Smooth muscle cell (in vitro differentiated cells): ENCODE data around the gene HSD11B2. TPM values are rescaled to one million over a fixed set of nuclear protein-coding genes. Genes with fewer than 3 reads are reported as not detected.
A peak's percentile ranks its signal among the peaks of the same experiment; 100 is the strongest.

Source experiments
- DNase-seq: peaks from one replicate; lab custom pipeline; 2025; ENCODE audit not compliant: unreplicated experiment; lab: John Stamatoyannopoulos, UW
- H2AFZ ChIP-seq: fragments of 200-600 bp; sonication (generic); 2 replicates; pipeline ENCODE4 v1.6.0; 2016; ENCODE audit warnings: antibody characterized with exemption, low read depth, mild to moderate bottlenecking
- H3F3A ChIP-seq: fragments of 200-600 bp; sonication (generic); 2 replicates; pipeline ENCODE4 v1.6.0; 2017; ENCODE audit warnings: antibody characterized with exemption, low read depth
- H3K27ac ChIP-seq: fragments of 200-600 bp; sonication (generic); 2 replicates; pipeline ENCODE4 v1.5.1; 2016; ENCODE audit warnings: low read depth, mild to moderate bottlenecking
- H3K27me3 ChIP-seq: fragments of 200-600 bp; sonication (generic); 2 replicates; pipeline ENCODE4 v1.6.1; 2016; ENCODE audit warnings: low read depth, mild to moderate bottlenecking
- H3K36me3 ChIP-seq: fragments of 200-600 bp; sonication (generic); 2 replicates; pipeline ENCODE4 v1.5.1; 2016; ENCODE audit warnings: low read depth
- H3K4me1 ChIP-seq: fragments of 200-600 bp; sonication (generic); 2 replicates; pipeline ENCODE4 v1.5.1; 2016; ENCODE audit warnings: low read depth
- H3K4me2 ChIP-seq: fragments of 200-600 bp; sonication (generic); 2 replicates; pipeline ENCODE4 v1.6.0; 2016; ENCODE audit warnings: mild to moderate bottlenecking
- H3K4me3 ChIP-seq: fragments of 200-600 bp; sonication (generic); 2 replicates; pipeline ENCODE4 v1.5.1; 2016; ENCODE audit warnings: mild to moderate bottlenecking
- H3K79me2 ChIP-seq: fragments of 200-600 bp; sonication (generic); 2 replicates; pipeline ENCODE4 v1.6.0; 2016; ENCODE audit warnings: low read depth, mild to moderate bottlenecking
- H3K9ac ChIP-seq: fragments of 200-600 bp; sonication (generic); 2 replicates; pipeline ENCODE4 v1.6.0; 2016; ENCODE audit warnings: low read depth
- H3K9me3 ChIP-seq: fragments of 200-600 bp; sonication (generic); replicated peaks from 2 replicates; pipeline ENCODE4 v1.5.1; 2016; ENCODE audit warnings: low read depth
- H4K20me1 ChIP-seq: fragments of 200-600 bp; sonication (generic); 2 replicates; pipeline ENCODE4 v1.6.0; 2016; ENCODE audit warnings: low read depth
- WGBS: methylation state at CpG from one replicate; pipeline ENCODE4 v1.1.7; 2016; ENCODE audit warnings: low lambda C conversion rate; 5-methylcytosine and 5-hydroxymethylcytosine counted together
- polyA plus RNA-seq: library from polyadenylated mRNA; unstranded; fragments of >200 nt; fragmentation: Nextera tagmentation; extraction: Ambion mirVana; gene quantifications from 2 replicates; pipeline ENCODE4 v1.2.1, GENCODE V29; 2016
- total RNA-seq: library from RNA; depleted of rRNA; stranded (reverse); fragments of >200 nt; gene quantifications from 2 replicates; pipeline ENCODE4 v1.2.3, GENCODE V29; 2014
- TF ChIP-seq, protein P1 (sequence below): fragments of 200-600 bp; sonication (generic); IDR thresholded peaks from 2 replicates; pipeline ENCODE4 v1.5.1; 2017; ENCODE audit warnings: borderline replicate concordance, mild to moderate bottlenecking, antibody characterized with exemption; ENCODE audit not compliant: insufficient read depth, poor library complexity, severe bottlenecking

Gene HSD11B2
- total and polyA plus RNA-seq, 2 experiments from 2014 or later: not detected

DNA sequence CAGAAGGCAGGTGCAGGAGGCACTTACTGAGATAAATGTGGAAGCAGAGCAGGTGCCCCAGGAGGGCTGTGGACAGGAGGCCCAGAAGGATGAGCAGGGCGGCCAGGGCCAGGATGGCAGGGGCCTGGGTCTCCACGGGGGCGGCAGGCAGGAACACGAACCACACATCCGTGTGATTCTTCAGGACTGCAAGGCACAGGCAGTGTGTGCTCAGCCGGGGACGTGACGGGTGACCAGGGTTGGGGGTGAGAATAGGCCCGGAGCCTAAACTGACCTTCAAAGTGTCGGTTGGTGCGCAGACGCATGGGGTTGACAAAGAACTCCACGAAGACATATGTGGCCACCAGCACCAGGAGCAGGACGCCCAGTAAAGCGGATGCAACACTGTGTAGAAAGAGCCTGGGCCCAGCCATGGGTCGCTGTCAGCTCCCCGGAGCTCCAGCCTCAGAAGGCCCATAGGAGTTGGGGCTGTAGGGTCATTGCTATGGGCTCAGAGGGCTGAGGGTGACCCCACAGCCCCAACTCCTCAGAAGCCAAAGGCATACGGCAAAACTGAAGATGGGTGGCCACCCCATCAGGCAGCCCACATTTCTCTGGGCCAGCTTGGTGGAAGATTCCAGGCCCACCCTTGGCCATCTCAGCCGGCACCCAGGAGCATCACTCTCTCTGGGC, 32.2 kb upstream of the HSD11B2 start:
- Histone ChIP-seq H3K9me3 (no peaks in the 10 kb centered on the region), H2AFZ (no peak overlapping the region), H3K27me3 (peaks cover 6% of the 10 kb centered on the region), H3K79me2 (no peaks in the 10 kb centered on the region), H3K4me1 (peaks cover 23% of the 10 kb centered on the region), H3K4me3 (no peak overlapping the region), H3K36me3 (no peaks in the 10 kb centered on the region), H3F3A (no peaks in the 10 kb centered on the region), H3K9ac (no peak overlapping the region), H3K27ac (no peak overlapping the region), H4K20me1 (no peaks in the 10 kb centered on the region), H3K4me2 (no peak overlapping the region)
- TF ChIP-seq, protein P1, sequence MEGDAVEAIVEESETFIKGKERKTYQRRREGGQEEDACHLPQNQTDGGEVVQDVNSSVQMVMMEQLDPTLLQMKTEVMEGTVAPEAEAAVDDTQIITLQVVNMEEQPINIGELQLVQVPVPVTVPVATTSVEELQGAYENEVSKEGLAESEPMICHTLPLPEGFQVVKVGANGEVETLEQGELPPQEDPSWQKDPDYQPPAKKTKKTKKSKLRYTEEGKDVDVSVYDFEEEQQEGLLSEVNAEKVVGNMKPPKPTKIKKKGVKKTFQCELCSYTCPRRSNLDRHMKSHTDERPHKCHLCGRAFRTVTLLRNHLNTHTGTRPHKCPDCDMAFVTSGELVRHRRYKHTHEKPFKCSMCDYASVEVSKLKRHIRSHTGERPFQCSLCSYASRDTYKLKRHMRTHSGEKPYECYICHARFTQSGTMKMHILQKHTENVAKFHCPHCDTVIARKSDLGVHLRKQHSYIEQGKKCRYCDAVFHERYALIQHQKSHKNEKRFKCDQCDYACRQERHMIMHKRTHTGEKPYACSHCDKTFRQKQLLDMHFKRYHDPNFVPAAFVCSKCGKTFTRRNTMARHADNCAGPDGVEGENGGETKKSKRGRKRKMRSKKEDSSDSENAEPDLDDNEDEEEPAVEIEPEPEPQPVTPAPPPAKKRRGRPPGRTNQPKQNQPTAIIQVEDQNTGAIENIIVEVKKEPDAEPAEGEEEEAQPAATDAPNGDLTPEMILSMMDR: no peak
- DNase-seq: no peak
- 93% methylated on average over 19 of the region's 19 CpGs for WGBS

DNA sequence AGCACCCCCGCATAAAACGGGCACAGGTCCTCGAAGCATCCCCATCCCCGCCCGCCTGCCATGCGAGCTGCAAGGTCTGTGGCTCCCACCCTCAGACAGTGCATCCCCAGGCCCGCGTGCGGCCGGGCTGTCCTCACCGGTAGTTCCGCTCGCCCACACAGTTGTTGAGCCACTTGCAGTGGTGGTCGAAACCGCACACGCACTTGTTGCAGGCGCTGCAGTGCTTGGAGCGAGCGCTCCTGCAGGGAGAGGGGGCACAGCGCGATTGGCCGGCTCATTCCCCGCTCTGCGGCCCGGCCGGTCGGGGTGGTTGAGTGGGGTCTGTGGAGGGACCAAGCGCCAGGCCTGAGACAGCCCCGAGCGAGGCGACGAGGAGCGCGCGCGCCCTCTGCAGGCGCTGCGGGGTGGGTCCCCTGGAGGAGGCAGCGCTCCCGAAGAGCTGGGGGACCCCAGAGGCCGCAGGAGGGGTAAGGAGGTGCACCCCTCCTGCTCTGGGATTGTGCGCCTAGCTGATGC, 31.6 kb upstream of the HSD11B2 start:
- no peaks in the 10 kb centered on the region for H3K79me2 ChIP-seq
- no peak overlapping the region for H3K27ac ChIP-seq
- H2AFZ ChIP-seq: no peak overlapping the region
- H4K20me1 ChIP-seq: no peaks in the 10 kb centered on the region
- TF ChIP-seq, protein P1: peak; percentile 81
- 33% methylated on average over 36 of the region's 42 CpGs for WGBS
- no peak overlapping the region for H3K4me3 ChIP-seq
- H3F3A ChIP-seq: no peaks in the 10 kb centered on the region
- peak; percentile 21 for DNase-seq
- peaks cover 22% of the 10 kb centered on the region for H3K4me1 ChIP-seq
- peak overlapping the region; percentile 79 for H3K4me2 ChIP-seq
- H3K9me3 ChIP-seq: no peaks in the 10 kb centered on the region
- no peaks in the 10 kb centered on the region for H3K27me3 ChIP-seq
- H3K9ac ChIP-seq: no peak overlapping the region
- H3K36me3 ChIP-seq: no peaks in the 10 kb centered on the region

DNA sequence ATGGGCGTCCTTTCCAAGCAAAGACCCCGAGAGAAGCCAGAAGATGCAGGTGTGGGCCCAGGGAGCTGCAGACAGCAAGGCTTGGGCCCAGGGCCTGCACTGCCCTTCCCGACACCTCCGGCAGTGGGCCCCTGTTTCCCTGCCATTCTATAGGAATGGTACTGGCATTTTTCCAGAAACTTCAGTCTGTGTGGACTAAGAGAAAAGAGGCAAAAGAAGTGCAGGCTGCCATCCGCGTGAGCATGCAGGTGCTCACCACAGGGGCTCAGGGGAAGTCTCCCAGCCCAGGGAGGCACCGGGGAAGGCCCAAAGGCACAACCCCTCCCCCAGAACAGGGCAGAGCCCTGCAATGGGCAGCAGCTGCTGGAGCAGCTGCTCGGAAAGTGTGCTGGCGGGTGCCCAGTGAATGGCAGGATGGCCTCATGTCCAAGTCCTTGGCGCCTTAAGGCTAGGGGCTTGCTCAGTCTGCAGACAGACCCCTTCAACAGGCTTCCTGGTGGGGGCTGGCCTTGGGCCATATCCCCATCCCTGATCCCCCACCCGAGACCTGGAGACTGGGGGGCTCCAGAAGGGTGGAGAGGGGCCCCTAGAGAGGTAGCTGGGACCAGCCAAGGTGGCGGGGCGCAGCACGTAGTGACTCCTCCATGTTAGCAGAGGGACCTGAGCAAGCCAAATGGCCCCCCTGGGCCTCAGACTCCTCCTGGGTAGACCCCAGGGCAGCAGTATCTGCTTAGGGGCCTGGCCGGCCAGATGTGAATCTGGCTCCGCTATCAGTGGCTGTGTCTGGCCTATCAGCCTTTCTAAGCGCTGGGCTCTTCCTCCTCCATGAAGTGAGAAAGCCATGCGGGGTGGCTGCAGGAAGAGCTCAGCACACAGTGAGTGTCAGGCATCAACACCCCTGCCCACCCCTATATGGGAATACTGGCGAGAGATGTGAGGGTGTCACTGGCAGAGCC, 30.9 kb upstream of the HSD11B2 start:
- H3K9me3 ChIP-seq: no peaks in the 10 kb centered on the region
- WGBS: 84% methylated on average over 18 of the region's 19 CpGs
- no peaks in the 10 kb centered on the region for H3F3A ChIP-seq
- no peak for DNase-seq
- H2AFZ ChIP-seq: no peak overlapping the region
- H3K27me3 ChIP-seq: no peaks in the 10 kb centered on the region
- H3K79me2 ChIP-seq: no peaks in the 10 kb centered on the region
- TF ChIP-seq, protein P1: no peak
- H3K4me2 ChIP-seq: no peak overlapping the region
- H4K20me1 ChIP-seq: no peaks in the 10 kb centered on the region
- no peak overlapping the region for H3K27ac ChIP-seq
- peaks cover 22% of the 10 kb centered on the region for H3K4me1 ChIP-seq
- H3K9ac ChIP-seq: no peak overlapping the region
- H3K36me3 ChIP-seq: no peaks in the 10 kb centered on the region
- H3K4me3 ChIP-seq: no peak overlapping the region
